ENCODE results near the gene FZD7. TPM values are rescaled to one million over a fixed set of nuclear protein-coding genes. Genes with fewer than 3 reads are reported as not detected.
A peak's percentile ranks its signal among the peaks of the same experiment; 100 is the strongest.

Gene FZD7
- total RNA-seq, 1 donor from 2014 or later = 79.4 TPM

GRCh38 chr2:202025816-202026215, 7.8 kb upstream of the FZD7 start:
- Histone ChIP-seq H3K27me3 (no peaks in the 10 kb centered on the region), H3K4me2 (peak overlapping the region; percentile 8), H3K9me3 (ENCODE audit: low read depth) (no peaks in the 10 kb centered on the region), H3K4me1 (peaks cover 42% of the 10 kb centered on the region), H3K4me3 (no peak overlapping the region), H3F3A (ENCODE audit: low read depth) (peaks cover 50% of the 10 kb centered on the region), H3K36me3 (no peaks in the 10 kb centered on the region), H3K9ac (no peak overlapping the region), H2AFZ (replicated peaks) (no peak overlapping the region), H3K79me2 (ENCODE audit: low read depth) (peaks cover 4% of the 10 kb centered on the region), H4K20me1 (ENCODE audit: low read depth) (no peaks in the 10 kb centered on the region), H3K27ac (no peak overlapping the region)
- Mint-ChIP-seq H3K27ac (no peak overlapping the region), H3K36me3 (no peaks in the 10 kb centered on the region), H3K4me3 (no peak overlapping the region), H3K4me1 (peaks cover 40% of the 10 kb centered on the region), H3K27me3 (ENCODE audit: insufficient read depth, low read depth) (peaks cover 3% of the 10 kb centered on the region), H3K9me3 (no peaks in the 10 kb centered on the region)
- no peak for TF ChIP-seq EZH2phosphoT487 (IDR thresholded peaks at IDR 0.05)
- no peak for TF ChIP-seq CTCF (IDR thresholded peaks at IDR 0.05)
- TF ChIP-seq EZH2 (IDR thresholded peaks at IDR 0.05) = no peak
- no peak for DNase-seq (ENCODE audit: low spot score)

- Mint-ChIP-seq H3K4me1 (peaks cover 47% of the 10 kb centered on the region), H3K4me3 (peak overlapping the region; percentile 24), H3K27ac (no peak overlapping the region), H3K36me3 (no peaks in the 10 kb centered on the region), H3K27me3 (ENCODE audit: insufficient read depth, low read depth) (peaks cover 3% of the 10 kb centered on the region), H3K9me3 (no peaks in the 10 kb centered on the region)
- H3K27me3 ChIP-seq = no peaks in the 10 kb centered on the region
- H3K79me2 ChIP-seq (ENCODE audit: low read depth) = peaks cover 10% of the 10 kb centered on the region
- no peak overlapping the region for H2AFZ ChIP-seq (replicated peaks)
- H3K4me1 ChIP-seq = peaks cover 49% of the 10 kb centered on the region
- H3F3A ChIP-seq (ENCODE audit: low read depth) = peaks cover 52% of the 10 kb centered on the region
- no peak for TF ChIP-seq EZH2phosphoT487 (IDR thresholded peaks at IDR 0.05)
- no peak for TF ChIP-seq EZH2 (IDR thresholded peaks at IDR 0.05)
- TF ChIP-seq CTCF (IDR thresholded peaks at IDR 0.05) = no peak
- H3K9me3 ChIP-seq (ENCODE audit: low read depth) = no peaks in the 10 kb centered on the region
- no peaks in the 10 kb centered on the region for H4K20me1 ChIP-seq (ENCODE audit: low read depth)
- no peak for DNase-seq (ENCODE audit: low spot score)
- no peak overlapping the region for H3K9ac ChIP-seq
- no peak overlapping the region for H3K27ac ChIP-seq
- H3K4me3 ChIP-seq = no peak overlapping the region
- H3K36me3 ChIP-seq = no peaks in the 10 kb centered on the region
- peak overlapping the region; percentile 8 for H3K4me2 ChIP-seq
Observed at GRCh38 chr2:202026507-202026906, 7.1 kb upstream of the FZD7 start.

- no peaks in the 10 kb centered on the region for H3K36me3 ChIP-seq
- no peaks in the 10 kb centered on the region for H3K9me3 ChIP-seq (ENCODE audit: low read depth)
- H3F3A ChIP-seq (ENCODE audit: low read depth) = peaks cover 46% of the 10 kb centered on the region
- Mint-ChIP-seq H3K9me3 (no peaks in the 10 kb centered on the region), H3K4me1 (peaks cover 29% of the 10 kb centered on the region), H3K27ac (no peak overlapping the region), H3K36me3 (no peaks in the 10 kb centered on the region), H3K4me3 (peak overlapping the region; percentile 16), H3K27me3 (ENCODE audit: insufficient read depth, low read depth) (peaks cover 2% of the 10 kb centered on the region)
- H2AFZ ChIP-seq (replicated peaks) = no peak overlapping the region
- no peaks in the 10 kb centered on the region for H3K27me3 ChIP-seq
- TF ChIP-seq EZH2 (IDR thresholded peaks at IDR 0.05) = no peak
- TF ChIP-seq EZH2phosphoT487 (IDR thresholded peaks at IDR 0.05) = no peak
- no peak for TF ChIP-seq CTCF (IDR thresholded peaks at IDR 0.05)
- peaks cover 44% of the 10 kb centered on the region for H3K79me2 ChIP-seq (ENCODE audit: low read depth)
- peaks cover 16% of the 10 kb centered on the region for H4K20me1 ChIP-seq (ENCODE audit: low read depth)
- DNase-seq (ENCODE audit: low spot score) = no peak
- no peak overlapping the region for H3K27ac ChIP-seq
- H3K4me1 ChIP-seq = peaks cover 25% of the 10 kb centered on the region
- no peak overlapping the region for H3K4me3 ChIP-seq
- H3K4me2 ChIP-seq = peak overlapping the region; percentile 83
- H3K9ac ChIP-seq = no peak overlapping the region
Observed at GRCh38 chr2:202030691-202031090, 3.0 kb upstream of the FZD7 start.

Data from neural progenitor cell (in vitro differentiated cells).